Chondrocyte (in vitro differentiated cells): ENCODE measurements around the gene ATP8B4. TPM values are rescaled to one million over a fixed set of nuclear protein-coding genes. Genes with fewer than 3 reads are reported as not detected.

Experiments
- DNase-seq: peaks from one replicate; pipeline ENCODE4 v3.0.0; 2021; ENCODE audit warnings: mixed read lengths, low spot score
- H3K27ac Mint-ChIP-seq: one replicate; pipeline ENCODE4 v1.8.0; 2021; ENCODE audit warnings: mild to moderate bottlenecking, moderate library complexity, mixed read lengths; ENCODE audit not compliant: unreplicated experiment
- H3K27me3 Mint-ChIP-seq: 2 replicates; pipeline ENCODE4 v1.8.0; 2021; ENCODE audit warnings: low read depth, mixed read lengths
- H3K36me3 Mint-ChIP-seq: 2 replicates; pipeline ENCODE4 v1.8.0; 2021; ENCODE audit warnings: low read depth, mixed read lengths
- H3K4me1 Mint-ChIP-seq: 2 replicates; pipeline ENCODE4 v1.8.0; 2021; ENCODE audit warnings: low read depth, mild to moderate bottlenecking, mixed read lengths
- H3K4me3 Mint-ChIP-seq: one replicate; pipeline ENCODE4 v1.8.0; 2021; ENCODE audit warnings: mild to moderate bottlenecking, moderate library complexity, mixed read lengths; ENCODE audit not compliant: unreplicated experiment
- H3K9me3 Mint-ChIP-seq: 2 replicates; pipeline ENCODE4 v1.8.0; 2021; ENCODE audit warnings: low read depth, mixed read lengths
- CTCF ChIP-seq: fragments of 200-600 bp; sonication (generic); IDR thresholded peaks from 2 replicates; pipeline ENCODE4 v1.5.0; 2021; ENCODE audit warnings: antibody characterized with exemption, mild to moderate bottlenecking, moderate library complexity
- total RNA-seq: library from RNA; stranded (reverse); gene quantifications from 3 replicates; pipeline ENCODE4 v1.2.1, GENCODE V29; 2021

The ATP8B4 gene
- total RNA-seq, 1 donor from 2014 or later: not detected

DNA sequence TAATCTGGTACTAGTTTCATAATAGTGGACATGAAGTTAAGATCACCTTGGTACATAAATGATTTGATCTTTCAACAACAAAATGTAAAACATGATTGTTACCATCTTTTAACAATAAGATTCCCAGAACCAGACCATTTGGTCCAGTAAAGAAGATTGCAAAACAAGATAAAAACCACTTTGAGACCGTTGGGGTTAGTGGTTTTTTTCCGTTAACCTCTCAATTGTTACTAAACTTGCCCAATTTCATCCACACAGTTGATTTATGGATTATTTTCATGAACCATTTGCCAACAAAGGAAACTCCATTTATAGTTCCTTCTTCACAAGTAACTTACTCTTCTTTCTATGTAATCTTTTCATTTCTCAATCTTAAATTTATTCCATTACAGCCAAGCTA lies 53.8 kb downstream of the ATP8B4 start:
- no peak for DNase-seq
- TF ChIP-seq CTCF: no peak

GRCh38 chr15:50064673-50065072 lies 54.4 kb downstream of the ATP8B4 start:
- no peak overlapping the region for H3K4me3 Mint-ChIP-seq
- peaks cover 27% of the 10 kb centered on the region for H3K27me3 Mint-ChIP-seq
- H3K9me3 Mint-ChIP-seq: no peaks in the 10 kb centered on the region
- DNase-seq: no peak
- H3K27ac Mint-ChIP-seq: no peak overlapping the region
- TF ChIP-seq CTCF: no peak
- H3K4me1 Mint-ChIP-seq: no peaks in the 10 kb centered on the region
- H3K36me3 Mint-ChIP-seq: no peaks in the 10 kb centered on the region

More for the DNA sequence above, 53.8 kb downstream of the ATP8B4 start:
- no peak overlapping the region for H3K27ac Mint-ChIP-seq
- H3K4me1 Mint-ChIP-seq: no peaks in the 10 kb centered on the region
- no peak overlapping the region for H3K4me3 Mint-ChIP-seq
- peaks cover 27% of the 10 kb centered on the region for H3K27me3 Mint-ChIP-seq
- H3K36me3 Mint-ChIP-seq: no peaks in the 10 kb centered on the region
- H3K9me3 Mint-ChIP-seq: no peaks in the 10 kb centered on the region

GRCh38 chr15:50063226-50063625 lies 55.8 kb downstream of the ATP8B4 start:
- Mint-ChIP-seq H3K27ac (no peak overlapping the region), H3K4me1 (no peaks in the 10 kb centered on the region), H3K27me3 (peaks cover 31% of the 10 kb centered on the region), H3K36me3 (no peaks in the 10 kb centered on the region), H3K9me3 (no peaks in the 10 kb centered on the region), H3K4me3 (no peak overlapping the region)
- TF ChIP-seq CTCF: no peak
- DNase-seq: no peak

GRCh38 chr15:50061503-50061902 lies 57.5 kb downstream of the ATP8B4 start:
- Mint-ChIP-seq H3K36me3 (no peaks in the 10 kb centered on the region), H3K9me3 (no peaks in the 10 kb centered on the region), H3K27ac (no peak overlapping the region), H3K4me1 (no peaks in the 10 kb centered on the region), H3K4me3 (no peak overlapping the region), H3K27me3 (peaks cover 23% of the 10 kb centered on the region)
- TF ChIP-seq CTCF: no peak
- DNase-seq: no peak

DNA sequence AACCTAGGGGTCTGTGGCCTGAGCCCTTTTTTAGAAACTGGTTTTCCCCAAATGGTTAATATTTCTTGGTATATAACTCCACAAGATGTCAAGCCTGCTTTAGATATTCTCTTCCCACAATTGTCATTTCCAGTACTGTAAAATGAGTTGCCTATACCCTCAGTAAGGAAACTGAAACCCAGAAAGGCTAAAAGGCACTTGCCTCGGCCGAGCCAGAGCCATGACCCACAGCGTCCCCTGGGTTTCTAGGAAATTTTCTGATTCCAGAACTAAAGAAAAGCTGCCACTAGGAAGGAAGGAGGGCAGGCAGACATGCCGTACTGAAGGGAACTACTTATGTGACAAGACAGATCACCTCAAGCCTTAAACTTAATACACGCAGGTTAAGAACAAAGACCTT lies 59.1 kb downstream of the ATP8B4 start:
- H3K27me3 Mint-ChIP-seq: peaks cover 29% of the 10 kb centered on the region
- H3K4me3 Mint-ChIP-seq: no peak overlapping the region
- no peaks in the 10 kb centered on the region for H3K36me3 Mint-ChIP-seq
- no peak for DNase-seq
- H3K9me3 Mint-ChIP-seq: no peaks in the 10 kb centered on the region
- TF ChIP-seq CTCF: no peak
- no peaks in the 10 kb centered on the region for H3K4me1 Mint-ChIP-seq
- H3K27ac Mint-ChIP-seq: no peak overlapping the region
